GM18499 (cell line): Measurements from ENCODE around the gene MAP3K8.
"Not testable (repeated sequence)": the region's sequence is repeated elsewhere in the genome, so short reads cannot be mapped to it uniquely, and the experiment has no call there.

Source experiments
- ATAC-seq: cut with Tn5 transposase; IDR thresholded peaks from one replicate; pipeline ENCODE4 v1.9.1; 2021; ENCODE audit warnings: moderate number of reproducible peaks; ENCODE audit not compliant: insufficient read depth, unreplicated experiment

The MAP3K8 gene

DNA sequence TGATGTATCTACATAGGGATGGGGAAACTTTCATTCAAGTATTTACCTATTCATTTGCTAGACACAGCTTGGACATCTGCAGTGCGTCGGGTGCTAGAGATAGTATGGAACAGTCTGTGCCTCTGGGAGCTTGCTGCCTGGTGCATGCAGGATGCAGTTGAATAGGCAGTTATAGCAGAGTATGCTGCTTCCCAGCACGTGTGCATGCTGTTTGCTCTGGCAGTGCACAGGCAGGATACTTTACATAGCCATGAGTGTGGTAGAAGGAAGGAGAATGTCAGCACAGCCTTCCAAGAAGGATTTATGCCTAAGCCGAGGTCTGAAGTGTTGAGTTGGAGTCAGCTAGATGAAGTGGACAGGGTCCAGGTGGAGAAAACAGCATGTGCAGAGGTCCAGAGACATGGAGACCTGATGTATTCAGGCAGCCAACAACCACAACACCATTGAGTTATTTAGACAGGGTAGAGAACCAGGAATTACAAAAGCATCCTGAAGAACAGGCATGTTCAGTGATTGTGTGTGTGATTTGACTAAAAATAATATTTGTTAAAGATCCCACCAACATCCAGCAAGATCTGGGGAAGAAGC is 8.1 kb downstream of the MAP3K8 start:
- no peak for ATAC-seq

DNA sequence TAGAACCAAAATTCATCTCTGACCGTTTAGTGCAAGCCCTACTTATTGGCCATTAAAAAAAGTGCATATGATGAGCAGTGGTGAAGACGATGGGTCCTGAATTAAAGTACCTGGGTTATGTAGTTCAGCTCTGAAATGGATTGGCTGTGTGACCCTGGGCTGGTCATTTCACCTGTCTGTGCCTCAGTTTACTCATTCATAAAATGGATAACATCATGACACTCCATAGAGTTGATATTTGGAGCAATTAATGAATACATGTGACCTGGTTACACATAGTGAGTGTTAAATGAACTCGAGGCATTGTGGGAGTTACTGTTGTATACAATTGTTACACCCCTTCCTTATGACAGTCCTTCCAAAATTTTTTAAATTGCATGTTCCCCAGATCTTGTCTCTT is 9.1 kb downstream of the MAP3K8 start:
- ATAC-seq: no peak

- no peak for ATAC-seq
These were observed 11.7 kb downstream of the MAP3K8 start for GRCh38 chr10:30445711-30446110.

GRCh38 chr10:30447125-30447799 is 13.3 kb downstream of the MAP3K8 start:
- ATAC-seq: no peak

GRCh38 chr10:30448092-30448491 is 14.1 kb downstream of the MAP3K8 start:
- no peak for ATAC-seq

DNA sequence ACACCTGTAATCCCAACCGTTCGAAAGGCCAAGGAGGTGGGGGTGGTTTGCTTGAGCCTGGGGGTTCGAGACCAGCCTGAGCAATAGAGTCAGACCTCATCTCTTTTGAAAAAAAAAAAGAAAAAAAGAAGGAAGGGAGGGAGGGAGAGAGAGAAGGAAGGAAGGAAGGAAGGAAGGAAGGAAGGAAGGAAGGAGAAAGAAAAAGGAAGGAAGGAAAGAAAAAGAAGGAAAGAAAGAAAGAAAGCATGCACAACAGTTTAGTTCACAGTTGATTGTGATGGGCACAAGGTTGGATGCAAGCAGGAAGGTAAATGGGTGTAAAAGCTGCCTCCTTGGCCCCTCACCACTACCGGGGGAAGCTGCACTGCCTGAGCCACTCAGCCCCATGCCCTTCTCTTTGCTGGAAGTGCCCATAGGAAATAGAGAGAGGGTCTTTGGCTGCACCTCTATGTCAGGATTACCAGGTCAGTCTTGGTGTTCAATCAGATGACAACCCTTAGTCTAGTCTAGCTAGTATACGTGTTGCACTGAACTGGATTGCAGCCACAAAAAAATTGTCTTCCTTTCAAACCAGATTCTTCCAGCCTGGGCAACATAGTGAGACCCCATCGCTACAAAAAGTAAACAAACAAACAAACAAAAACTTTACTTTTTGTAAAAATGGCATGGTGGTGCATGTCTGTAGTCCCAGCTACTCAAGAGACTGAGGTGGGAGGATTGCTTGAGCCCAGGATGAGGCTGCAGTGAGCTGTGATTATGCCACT is 20.0 kb downstream of the MAP3K8 start:
- ATAC-seq: no peak

DNA sequence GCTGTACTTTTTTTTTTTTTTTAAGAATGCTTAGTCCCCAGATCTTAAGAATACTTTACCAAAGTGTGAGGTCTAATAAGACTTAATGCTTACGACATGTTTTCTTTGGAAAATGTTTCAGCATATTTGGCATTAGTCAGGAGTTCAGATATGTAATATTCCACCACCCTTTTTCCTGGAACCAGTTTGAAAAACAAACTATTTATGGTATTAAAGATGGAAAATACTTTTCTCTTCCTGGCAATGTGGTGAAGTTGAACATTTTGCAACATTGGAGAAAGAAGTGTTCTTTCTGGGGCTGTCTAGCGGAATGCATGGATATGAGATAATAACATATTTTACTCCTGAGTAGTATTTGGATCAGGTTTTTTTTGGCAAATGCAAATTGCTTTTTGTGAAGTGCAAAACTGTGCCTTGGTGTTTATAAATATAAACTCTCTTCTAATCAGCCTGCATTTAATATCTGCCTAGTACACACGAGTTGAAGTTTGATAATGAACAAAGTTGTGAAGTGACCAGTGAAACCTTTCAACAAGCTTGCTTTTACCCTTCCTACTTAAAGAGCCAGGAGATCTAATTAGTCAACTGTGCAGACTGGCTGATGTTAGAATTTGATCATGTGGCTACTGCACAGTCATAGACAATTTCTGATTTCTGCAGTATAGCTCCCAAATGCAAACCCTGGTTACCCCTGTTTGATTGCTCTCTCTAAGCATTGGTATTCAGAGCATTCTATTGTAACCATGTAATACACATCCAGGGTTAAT is 20.9 kb downstream of the MAP3K8 start:
- no peak for ATAC-seq

- ATAC-seq: no peak
These were observed 21.8 kb downstream of the MAP3K8 start for GRCh38 chr10:30455816-30456215.

DNA sequence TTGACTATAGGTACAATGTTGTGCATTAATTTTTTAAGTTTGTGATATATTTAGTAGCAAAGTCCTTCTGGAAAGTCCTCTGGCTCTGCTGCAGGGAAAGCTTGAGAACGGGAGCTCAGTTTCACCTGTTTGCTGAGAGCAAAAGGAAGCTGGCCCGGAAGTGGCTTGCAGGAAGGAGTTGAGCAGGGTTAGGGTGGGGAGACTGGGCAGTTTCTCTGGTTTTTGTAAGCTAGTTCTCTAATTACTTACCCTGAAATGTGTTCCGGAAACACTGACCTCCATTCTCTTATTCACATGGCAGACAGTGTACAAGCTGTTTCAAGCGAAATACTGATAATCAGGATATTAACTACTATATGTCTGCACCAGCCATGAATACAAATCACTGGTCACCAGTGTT is 22.3 kb downstream of the MAP3K8 start:
- ATAC-seq: no peak

- no peak for ATAC-seq
These were observed 25.3 kb downstream of the MAP3K8 start for GRCh38 chr10:30459283-30459682.

- no peak for ATAC-seq
These were observed 26.1 kb downstream of the MAP3K8 start for GRCh38 chr10:30460121-30460520.

GRCh38 chr10:30462513-30462912 is 28.5 kb downstream of the MAP3K8 start:
- no peak for ATAC-seq

GRCh38 chr10:30463944-30464451 is 30.0 kb downstream of the MAP3K8 start:
- no peak for ATAC-seq

- no peak for ATAC-seq
These were observed 30.7 kb downstream of the MAP3K8 start for GRCh38 chr10:30464675-30465074.

GRCh38 chr10:30466445-30466844 is 32.5 kb downstream of the MAP3K8 start:
- no peak for ATAC-seq

GRCh38 chr10:30467651-30468338 is 33.8 kb downstream of the MAP3K8 start:
- ATAC-seq: no peak

DNA sequence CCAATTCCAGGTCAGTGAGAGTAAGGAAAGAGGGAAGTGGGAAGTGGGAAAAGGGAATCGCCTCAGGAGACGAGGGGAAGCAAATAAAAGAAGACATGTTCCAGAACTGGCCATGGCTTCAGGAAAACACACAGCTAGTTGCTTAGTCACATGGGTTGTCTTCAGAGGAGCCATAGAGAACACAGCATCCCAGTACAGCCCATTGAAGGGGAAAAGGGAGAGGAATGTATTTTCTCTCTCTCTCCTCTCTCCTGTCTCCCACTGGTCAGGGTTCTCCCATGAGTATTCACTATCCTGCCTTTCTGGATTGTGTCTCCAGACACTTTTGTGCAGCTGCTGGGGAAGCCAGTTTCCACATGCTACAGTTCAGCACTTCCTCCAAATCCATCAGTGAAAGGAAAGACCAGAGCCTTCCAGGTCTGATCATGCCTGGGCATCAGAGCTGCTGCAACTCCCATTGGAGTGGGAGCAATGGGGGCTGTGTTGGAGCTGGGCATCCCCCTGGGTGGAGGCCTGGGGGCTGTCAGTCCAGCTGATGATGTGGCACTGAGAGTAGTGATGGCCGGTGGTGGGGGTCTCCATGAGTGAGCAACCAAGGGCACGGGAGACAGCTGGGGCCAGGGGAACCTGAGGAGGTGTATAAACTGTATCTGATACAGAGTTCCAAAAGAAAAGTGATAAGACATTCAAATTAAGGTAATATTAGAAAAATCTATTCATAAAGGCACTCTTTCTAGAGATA is 38.6 kb downstream of the MAP3K8 start:
- ATAC-seq: no peak

- not testable (repeated sequence) for ATAC-seq
These were observed 41.5 kb downstream of the MAP3K8 start for GRCh38 chr10:30475515-30475914.

DNA sequence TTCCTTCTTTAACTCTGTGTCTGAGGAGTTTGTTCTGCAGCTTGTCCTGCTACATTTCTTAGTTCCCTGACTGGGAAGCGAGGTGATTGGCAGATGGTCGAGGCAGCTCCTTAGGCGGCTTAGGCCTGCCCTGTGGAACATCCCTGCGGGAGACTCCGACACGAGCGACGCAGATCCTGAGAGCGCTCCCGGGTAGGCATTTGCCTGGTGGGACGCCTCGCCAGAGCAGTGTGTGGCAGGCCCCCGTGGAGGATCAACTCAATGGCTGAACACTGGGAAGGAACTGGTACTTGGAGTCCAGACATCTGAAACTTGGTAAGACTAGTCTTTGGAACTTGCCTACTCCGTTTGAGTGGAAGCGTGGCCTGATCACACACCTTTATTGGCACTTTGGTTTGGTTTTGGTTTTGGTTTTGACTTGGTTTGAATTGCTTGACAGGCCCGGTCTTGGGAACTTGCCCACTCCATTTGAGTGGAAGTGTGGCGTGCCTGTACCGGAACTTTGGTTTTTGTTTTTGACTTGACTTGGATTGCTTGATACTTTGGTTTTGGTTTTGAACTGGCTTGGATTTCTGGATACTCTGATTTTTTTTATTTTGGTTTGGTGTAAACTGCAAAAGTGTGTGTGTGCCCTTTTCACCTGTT is 42.6 kb downstream of the MAP3K8 start:
- ATAC-seq: no peak
